SK-N-SH treated with all-trans-retinoic acid at 6 μM for 48 hours (cell line): ENCODE measurements around the gene ETFB.

Source experiments
- ATAC-seq: fragments of 200-7000 bp; cut with Tn5 transposase; 3 replicates; pipeline ENCODE4 v1.9.1; 2020; ENCODE audit warnings: mild to moderate bottlenecking, moderate library complexity
- ARNTL ChIP-seq: fragments of 450-650 bp; formaldehyde crosslinking; IDR thresholded peaks from 2 replicates; pipeline ENCODE4 v1.5.0; 2020; ENCODE audit warnings: low read depth, mild to moderate bottlenecking, moderate library complexity, borderline replicate concordance
- BACH2 ChIP-seq: fragments of 250-450 bp; sonication (Bioruptor Pico); IDR thresholded peaks from 2 replicates; pipeline ENCODE4 v1.9.0; 2021; ENCODE audit warnings: mild to moderate bottlenecking, borderline replicate concordance
- CSDC2 ChIP-seq: fragments of 250-450 bp; sonication (Bioruptor Pico); IDR thresholded peaks from 2 replicates; pipeline ENCODE4 v1.5.0; 2020; ENCODE audit warnings: mild to moderate bottlenecking, moderate library complexity
- ESRRG ChIP-seq: fragments of 250-450 bp; sonication (Bioruptor Pico); IDR thresholded peaks from 2 replicates; pipeline ENCODE4 v1.6.1; 2021; ENCODE audit warnings: mild to moderate bottlenecking
- GLIS3 ChIP-seq: fragments of 250-450 bp; sonication (Bioruptor Pico); IDR thresholded peaks from 2 replicates; pipeline ENCODE4 v1.5.0; 2020; ENCODE audit warnings: mild to moderate bottlenecking, moderate library complexity
- ISL1 ChIP-seq: fragments of 250-450 bp; sonication (Bioruptor Pico); IDR thresholded peaks from 2 replicates; pipeline ENCODE4 v2.1.2; 2022; ENCODE audit warnings: mild to moderate bottlenecking, moderate library complexity
- PPARA ChIP-seq: fragments of 250-450 bp; sonication (Bioruptor Pico); IDR thresholded peaks from 2 replicates; pipeline ENCODE4 v1.5.0; 2020; ENCODE audit warnings: mild to moderate bottlenecking, borderline replicate concordance
- RARB ChIP-seq: fragments of 250-450 bp; sonication (Bioruptor Pico); IDR thresholded peaks from 2 replicates; pipeline ENCODE4 v1.8.0; 2021; ENCODE audit warnings: mild to moderate bottlenecking, moderate library complexity
- SNAI2 ChIP-seq: fragments of 250-450 bp; sonication (Bioruptor Pico); IDR thresholded peaks from 2 replicates; pipeline ENCODE4 v1.5.0; 2020; ENCODE audit warnings: mild to moderate bottlenecking, moderate library complexity
- TOX ChIP-seq: fragments of 250-450 bp; sonication (Bioruptor Pico); IDR thresholded peaks from 2 replicates; pipeline ENCODE4 v1.8.0; 2021; ENCODE audit warnings: mild to moderate bottlenecking, moderate library complexity, borderline replicate concordance
- ZC3H10 ChIP-seq: fragments of 250-450 bp; sonication (Bioruptor Pico); IDR thresholded peaks from 2 replicates; pipeline ENCODE4 v1.5.1; 2021; ENCODE audit warnings: mild to moderate bottlenecking, moderate library complexity
- ZFP3 ChIP-seq: fragments of 250-450 bp; sonication (Bioruptor Pico); IDR thresholded peaks from 2 replicates; pipeline ENCODE4 v1.5.0; 2020; ENCODE audit warnings: mild to moderate bottlenecking, moderate library complexity
- ZFP30 ChIP-seq: fragments of 450-650 bp; formaldehyde crosslinking; IDR thresholded peaks from 2 replicates; pipeline ENCODE4 v1.5.0; 2022; ENCODE audit warnings: mild to moderate bottlenecking, moderate library complexity
- ZNF565 ChIP-seq: fragments of 450-650 bp; formaldehyde crosslinking; conservative IDR thresholded peaks from 2 replicates; pipeline ENCODE4 v1.5.0; 2020; ENCODE audit warnings: low read depth, mild to moderate bottlenecking, moderate library complexity
- ZNF70 ChIP-seq: fragments of 450-650 bp; formaldehyde crosslinking; IDR thresholded peaks from 2 replicates; pipeline ENCODE4 v1.5.0; 2020; ENCODE audit warnings: mild to moderate bottlenecking, moderate library complexity
- ZNF8 ChIP-seq: fragments of 450-650 bp; formaldehyde crosslinking; IDR thresholded peaks from 2 replicates; pipeline ENCODE4 v1.5.0; 2020; ENCODE audit warnings: mild to moderate bottlenecking, moderate library complexity
- TF ChIP-seq, protein P1 (sequence below): fragments of 250-450 bp; sonication (Bioruptor Pico); IDR thresholded peaks from 2 replicates; pipeline ENCODE4 v1.5.1; 2021; ENCODE audit warnings: mild to moderate bottlenecking, moderate library complexity
- TF ChIP-seq, protein P2 (sequence below): fragments of 250-450 bp; sonication (Bioruptor Pico); IDR thresholded peaks from 2 replicates; pipeline ENCODE4 v1.8.0; 2021; ENCODE audit warnings: low read depth, mild to moderate bottlenecking, moderate library complexity, borderline replicate concordance
- TF ChIP-seq, protein P3 (sequence below): fragments of 250-450 bp; sonication (Bioruptor Pico); IDR thresholded peaks from 2 replicates; pipeline ENCODE4 v1.8.0; 2020; ENCODE audit warnings: mild to moderate bottlenecking, moderate library complexity, borderline replicate concordance
- TF ChIP-seq, protein P4 (sequence below): fragments of 250-450 bp; sonication (Bioruptor Pico); IDR thresholded peaks from 2 replicates; pipeline ENCODE4 v1.5.1; 2020; ENCODE audit warnings: low read depth, mild to moderate bottlenecking, moderate library complexity

ETFB gene

DNA sequence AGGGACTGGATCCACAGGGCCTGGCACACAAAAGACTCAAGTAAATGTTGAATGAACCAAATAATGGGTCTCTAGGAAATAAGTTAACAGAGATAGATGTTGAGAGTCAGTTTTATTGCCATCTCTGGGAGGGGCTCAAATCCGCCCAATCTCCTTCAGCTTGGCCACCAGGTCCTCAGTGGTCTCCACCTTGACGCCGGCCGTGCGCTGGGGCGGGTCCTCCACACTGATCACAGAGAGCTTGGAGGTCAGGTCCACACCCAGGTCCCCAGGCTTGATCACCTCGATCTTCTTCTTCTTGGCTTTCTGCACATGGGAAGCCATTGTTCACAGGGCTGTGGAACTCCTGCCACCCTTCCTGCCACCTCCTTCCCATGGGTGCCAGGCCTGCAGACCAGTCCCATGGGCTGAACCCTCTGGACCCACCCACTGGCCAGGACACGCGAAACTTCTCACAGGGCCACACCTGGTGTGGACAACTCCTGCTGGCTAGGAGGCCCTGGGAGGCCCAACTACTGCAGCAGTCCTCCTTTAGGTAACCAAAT lies 21.0 kb downstream of the ETFB start:
- no peak for ATAC-seq
- TF ChIP-seq ZNF70 (CRISPR knock-in tag) (no peak), SNAI2 (CRISPR knock-in tag) (no peak), CSDC2 (CRISPR knock-in tag) (no peak), ZFP3 (CRISPR knock-in tag) (no peak), ARNTL (CRISPR knock-in tag) (no peak), ZNF8 (CRISPR knock-in tag) (no peak), RARB (CRISPR knock-in tag) (no peak), TOX (CRISPR knock-in tag) (no peak), BACH2 (CRISPR knock-in tag) (no peak), ISL1 (no peak), ZFP30 (no peak), PPARA (CRISPR knock-in tag) (no peak), ZC3H10 (CRISPR knock-in tag) (no peak)
- TF ChIP-seq, protein P1, sequence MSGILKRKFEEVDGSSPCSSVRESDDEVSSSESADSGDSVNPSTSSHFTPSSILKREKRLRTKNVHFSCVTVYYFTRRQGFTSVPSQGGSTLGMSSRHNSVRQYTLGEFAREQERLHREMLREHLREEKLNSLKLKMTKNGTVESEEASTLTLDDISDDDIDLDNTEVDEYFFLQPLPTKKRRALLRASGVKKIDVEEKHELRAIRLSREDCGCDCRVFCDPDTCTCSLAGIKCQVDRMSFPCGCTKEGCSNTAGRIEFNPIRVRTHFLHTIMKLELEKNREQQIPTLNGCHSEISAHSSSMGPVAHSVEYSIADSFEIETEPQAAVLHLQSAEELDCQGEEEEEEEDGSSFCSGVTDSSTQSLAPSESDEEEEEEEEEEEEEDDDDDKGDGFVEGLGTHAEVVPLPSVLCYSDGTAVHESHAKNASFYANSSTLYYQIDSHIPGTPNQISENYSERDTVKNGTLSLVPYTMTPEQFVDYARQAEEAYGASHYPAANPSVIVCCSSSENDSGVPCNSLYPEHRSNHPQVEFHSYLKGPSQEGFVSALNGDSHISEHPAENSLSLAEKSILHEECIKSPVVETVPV (CRISPR knock-in tag): no peak
- TF ChIP-seq, protein P2, sequence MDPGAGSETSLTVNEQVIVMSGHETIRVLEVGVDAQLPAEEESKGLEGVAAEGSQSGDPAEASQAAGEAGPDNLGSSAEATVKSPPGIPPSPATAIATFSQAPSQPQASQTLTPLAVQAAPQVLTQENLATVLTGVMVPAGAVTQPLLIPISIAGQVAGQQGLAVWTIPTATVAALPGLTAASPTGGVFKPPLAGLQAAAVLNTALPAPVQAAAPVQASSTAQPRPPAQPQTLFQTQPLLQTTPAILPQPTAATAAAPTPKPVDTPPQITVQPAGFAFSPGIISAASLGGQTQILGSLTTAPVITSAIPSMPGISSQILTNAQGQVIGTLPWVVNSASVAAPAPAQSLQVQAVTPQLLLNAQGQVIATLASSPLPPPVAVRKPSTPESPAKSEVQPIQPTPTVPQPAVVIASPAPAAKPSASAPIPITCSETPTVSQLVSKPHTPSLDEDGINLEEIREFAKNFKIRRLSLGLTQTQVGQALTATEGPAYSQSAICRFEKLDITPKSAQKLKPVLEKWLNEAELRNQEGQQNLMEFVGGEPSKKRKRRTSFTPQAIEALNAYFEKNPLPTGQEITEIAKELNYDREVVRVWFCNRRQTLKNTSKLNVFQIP (CRISPR knock-in tag): no peak
- TF ChIP-seq, all 23 proteins: peak for 0

DNA sequence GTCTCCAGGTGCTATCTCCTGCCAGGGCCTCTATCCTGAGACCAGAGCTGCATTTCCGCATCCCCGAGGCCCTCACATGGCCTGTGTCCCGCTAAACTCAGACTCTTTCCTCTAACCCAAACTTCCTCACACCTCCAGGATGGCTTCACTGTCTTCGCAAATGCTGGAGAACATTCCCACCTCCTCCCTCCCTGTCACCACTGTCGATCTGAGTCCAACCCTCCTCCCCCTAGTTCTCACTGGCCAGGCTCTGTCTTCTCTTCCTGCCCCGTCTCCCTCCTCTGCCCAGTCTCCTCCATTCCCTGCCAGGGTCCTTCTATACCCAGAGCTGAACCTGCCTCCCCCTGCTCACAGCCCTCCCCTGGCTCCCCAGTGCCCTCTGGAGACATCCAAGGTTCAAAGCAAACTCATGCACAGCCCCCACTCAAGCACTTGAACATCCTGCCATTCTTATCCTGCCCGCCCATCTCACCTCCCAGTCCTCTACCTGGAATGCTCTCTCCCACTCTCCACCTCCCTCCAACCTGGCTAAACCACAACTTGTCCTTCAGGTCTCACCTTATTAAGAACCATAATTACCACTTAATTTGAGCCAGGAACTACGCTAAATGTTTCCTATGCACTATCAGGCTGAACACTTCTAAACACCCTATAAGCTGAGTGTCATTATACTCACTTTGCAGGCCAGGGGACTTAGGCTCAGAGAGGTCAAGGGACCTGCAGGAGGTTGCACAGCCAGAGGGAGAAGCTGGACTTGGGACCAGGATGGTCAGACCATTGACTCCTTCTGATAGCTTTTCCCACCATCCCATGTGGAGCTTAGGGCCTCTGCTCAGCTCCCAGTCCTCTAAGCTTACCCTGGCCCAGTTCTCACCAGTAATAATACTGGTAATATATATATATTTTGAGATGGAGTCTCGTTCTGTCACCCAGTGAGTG lies 23.3 kb downstream of the ETFB start:
- TF ChIP-seq ESRRG (CRISPR knock-in tag) (no peak), ZFP3 (CRISPR knock-in tag) (no peak), PPARA (CRISPR knock-in tag) (no peak), ZNF565 (CRISPR knock-in tag) (no peak), ZFP30 (no peak), GLIS3 (CRISPR knock-in tag) (no peak), ZC3H10 (CRISPR knock-in tag) (no peak), ZNF70 (CRISPR knock-in tag) (no peak), SNAI2 (CRISPR knock-in tag) (no peak), TOX (CRISPR knock-in tag) (no peak)
- TF ChIP-seq, protein P2 (CRISPR knock-in tag): no peak
- TF ChIP-seq, protein P3, sequence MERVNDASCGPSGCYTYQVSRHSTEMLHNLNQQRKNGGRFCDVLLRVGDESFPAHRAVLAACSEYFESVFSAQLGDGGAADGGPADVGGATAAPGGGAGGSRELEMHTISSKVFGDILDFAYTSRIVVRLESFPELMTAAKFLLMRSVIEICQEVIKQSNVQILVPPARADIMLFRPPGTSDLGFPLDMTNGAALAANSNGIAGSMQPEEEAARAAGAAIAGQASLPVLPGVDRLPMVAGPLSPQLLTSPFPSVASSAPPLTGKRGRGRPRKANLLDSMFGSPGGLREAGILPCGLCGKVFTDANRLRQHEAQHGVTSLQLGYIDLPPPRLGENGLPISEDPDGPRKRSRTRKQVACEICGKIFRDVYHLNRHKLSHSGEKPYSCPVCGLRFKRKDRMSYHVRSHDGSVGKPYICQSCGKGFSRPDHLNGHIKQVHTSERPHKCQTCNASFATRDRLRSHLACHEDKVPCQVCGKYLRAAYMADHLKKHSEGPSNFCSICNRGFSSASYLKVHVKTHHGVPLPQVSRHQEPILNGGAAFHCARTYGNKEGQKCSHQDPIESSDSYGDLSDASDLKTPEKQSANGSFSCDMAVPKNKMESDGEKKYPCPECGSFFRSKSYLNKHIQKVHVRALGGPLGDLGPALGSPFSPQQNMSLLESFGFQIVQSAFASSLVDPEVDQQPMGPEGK (CRISPR knock-in tag): no peak
- TF ChIP-seq, protein P1 (CRISPR knock-in tag): no peak
- TF ChIP-seq, protein P4, sequence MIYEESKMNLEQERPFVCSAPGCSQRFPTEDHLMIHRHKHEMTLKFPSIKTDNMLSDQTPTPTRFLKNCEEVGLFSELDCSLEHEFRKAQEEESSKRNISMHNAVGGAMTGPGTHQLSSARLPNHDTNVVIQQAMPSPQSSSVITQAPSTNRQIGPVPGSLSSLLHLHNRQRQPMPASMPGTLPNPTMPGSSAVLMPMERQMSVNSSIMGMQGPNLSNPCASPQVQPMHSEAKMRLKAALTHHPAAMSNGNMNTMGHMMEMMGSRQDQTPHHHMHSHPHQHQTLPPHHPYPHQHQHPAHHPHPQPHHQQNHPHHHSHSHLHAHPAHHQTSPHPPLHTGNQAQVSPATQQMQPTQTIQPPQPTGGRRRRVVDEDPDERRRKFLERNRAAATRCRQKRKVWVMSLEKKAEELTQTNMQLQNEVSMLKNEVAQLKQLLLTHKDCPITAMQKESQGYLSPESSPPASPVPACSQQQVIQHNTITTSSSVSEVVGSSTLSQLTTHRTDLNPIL (CRISPR knock-in tag): no peak
- ATAC-seq: no peak
